Activated naive CD8-positive, alpha-beta T cell treated with anti-CD3 and anti-CD28 coated beads, Interleukin-2, amount 50 U/mL, for 24 hours (primary cell): ENCODE results near the gene MYL10.
"Not testable (repeated sequence)": the region's sequence is repeated elsewhere in the genome, so short reads cannot be mapped to it uniquely, and the experiment has no call there.

ENCODE experiments used
- ATAC-seq: fragments of 150-1000 bp; cut with Tn5 transposase; one replicate; pipeline ENCODE4 v1.10.0; 2021
- DNase-seq: peaks from one replicate; pipeline ENCODE4 v3.0.0; 2021
- H3K27ac Mint-ChIP-seq: one replicate; pipeline ENCODE4 v1.8.0; 2021; ENCODE audit warnings: mild to moderate bottlenecking, mixed read lengths
- H3K27me3 Mint-ChIP-seq: one replicate; pipeline ENCODE4 v1.8.0; 2021; ENCODE audit warnings: mixed read lengths
- H3K36me3 Mint-ChIP-seq: one replicate; pipeline ENCODE4 v1.8.0; 2021; ENCODE audit warnings: low read depth, mixed read lengths
- H3K4me1 Mint-ChIP-seq: one replicate; pipeline ENCODE4 v1.8.0; 2021; ENCODE audit warnings: mixed read lengths
- H3K4me3 Mint-ChIP-seq: one replicate; pipeline ENCODE4 v1.8.0; 2021; ENCODE audit warnings: mild to moderate bottlenecking, moderate library complexity, mixed read lengths
- H3K9me3 Mint-ChIP-seq: one replicate; pipeline ENCODE4 v1.8.0; 2021; ENCODE audit warnings: mixed read lengths

The MYL10 gene

GRCh38 chr7:101618207-101618839, 10.8 kb downstream of the MYL10 start:
- H3K4me3 Mint-ChIP-seq, result no peak overlapping the region
- H3K4me1 Mint-ChIP-seq, result no peaks in the 10 kb centered on the region
- H3K27me3 Mint-ChIP-seq, result peaks cover 2% of the 10 kb centered on the region
- no peak overlapping the region for H3K27ac Mint-ChIP-seq
- H3K36me3 Mint-ChIP-seq, result no peaks in the 10 kb centered on the region
- no peak for ATAC-seq
- no peak for DNase-seq
- H3K9me3 Mint-ChIP-seq, result no peaks in the 10 kb centered on the region

- DNase-seq (no peak), ATAC-seq (no peak)
- Mint-ChIP-seq H3K4me1 (no peaks in the 10 kb centered on the region), H3K27me3 (peaks cover 2% of the 10 kb centered on the region), H3K36me3 (no peaks in the 10 kb centered on the region), H3K27ac (no peak overlapping the region), H3K9me3 (no peaks in the 10 kb centered on the region), H3K4me3 (no peak overlapping the region)
Measured at GRCh38 chr7:101617451-101618206, 11.5 kb downstream of the MYL10 start.

GRCh38 chr7:101615446-101615845, 13.7 kb downstream of the MYL10 start:
- ATAC-seq (no peak), DNase-seq (no peak)
- H3K36me3 Mint-ChIP-seq, result no peaks in the 10 kb centered on the region
- H3K4me3 Mint-ChIP-seq, result no peak overlapping the region
- H3K9me3 Mint-ChIP-seq, result no peaks in the 10 kb centered on the region
- H3K4me1 Mint-ChIP-seq, result no peaks in the 10 kb centered on the region
- H3K27me3 Mint-ChIP-seq, result peaks cover 4% of the 10 kb centered on the region
- no peak overlapping the region for H3K27ac Mint-ChIP-seq

DNA sequence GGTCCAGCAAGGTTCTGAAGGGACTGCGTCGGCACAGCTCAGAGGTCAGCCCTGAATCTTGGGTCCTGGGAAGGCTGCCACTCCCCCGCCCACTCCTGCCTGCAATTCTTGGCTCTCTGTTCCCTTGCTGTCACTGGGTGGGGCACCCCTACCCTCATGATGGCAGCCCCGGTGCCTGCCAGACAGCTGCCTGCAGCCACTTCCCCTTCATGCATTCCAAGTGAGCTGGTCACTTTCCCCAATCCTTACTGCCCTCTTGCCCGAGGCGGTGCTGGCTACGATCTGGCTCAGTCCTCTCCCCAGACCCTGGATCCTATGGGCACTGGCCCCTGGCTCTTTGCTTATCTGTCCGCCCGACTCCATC, 14.2 kb downstream of the MYL10 start:
- Mint-ChIP-seq H3K9me3 (no peaks in the 10 kb centered on the region), H3K27ac (no peak overlapping the region), H3K4me1 (no peaks in the 10 kb centered on the region), H3K27me3 (peaks cover 4% of the 10 kb centered on the region), H3K36me3 (no peaks in the 10 kb centered on the region), H3K4me3 (no peak overlapping the region)
- no peak for ATAC-seq
- no peak for DNase-seq

DNA sequence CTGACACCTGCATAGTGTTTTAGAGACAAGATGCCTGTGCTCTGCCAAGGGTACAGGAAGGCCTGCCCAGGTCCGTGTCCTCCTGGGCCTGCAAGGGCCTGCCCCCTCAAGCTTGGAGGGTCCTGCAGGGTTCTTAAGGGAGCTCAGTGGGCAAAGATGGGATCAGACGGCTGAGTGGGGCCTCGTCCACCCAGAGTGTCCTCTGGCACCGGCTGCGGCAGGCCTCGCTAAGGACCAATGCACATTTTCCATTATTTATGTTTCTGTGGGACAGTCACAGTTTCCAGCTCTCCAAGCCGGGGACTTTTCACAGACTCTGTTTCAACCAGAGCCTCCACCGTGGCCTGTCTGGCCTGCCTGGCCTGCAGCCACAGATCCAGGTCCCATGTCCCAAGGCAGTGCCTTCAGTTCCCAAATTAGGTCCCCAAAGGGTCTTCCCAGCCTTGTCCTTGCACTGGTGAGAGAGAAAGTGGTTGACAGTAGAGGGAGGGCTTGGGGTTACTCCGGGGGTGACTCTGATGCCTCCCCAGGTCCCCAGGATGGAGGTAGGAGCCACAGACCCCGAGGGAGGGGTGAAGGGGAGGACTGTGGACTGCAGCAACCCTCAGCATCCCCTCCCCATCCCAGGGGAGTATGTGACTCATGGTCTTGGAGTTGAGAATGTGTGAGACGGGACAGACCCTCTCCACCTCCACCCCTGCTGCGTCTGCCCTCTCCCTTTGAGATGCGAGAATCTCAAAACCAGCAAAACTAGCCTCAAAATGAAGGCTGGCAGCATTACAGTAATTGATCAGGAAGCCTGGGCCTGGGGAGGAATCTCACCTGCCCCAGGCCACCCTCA, 14.8 kb downstream of the MYL10 start:
- no peak overlapping the region for H3K27ac Mint-ChIP-seq
- no peak for ATAC-seq
- no peak overlapping the region for H3K4me3 Mint-ChIP-seq
- DNase-seq, result no peak
- no peaks in the 10 kb centered on the region for H3K9me3 Mint-ChIP-seq
- no peaks in the 10 kb centered on the region for H3K36me3 Mint-ChIP-seq
- no peaks in the 10 kb centered on the region for H3K4me1 Mint-ChIP-seq
- H3K27me3 Mint-ChIP-seq, result peaks cover 4% of the 10 kb centered on the region

- no peak overlapping the region for H3K27ac Mint-ChIP-seq
- no peaks in the 10 kb centered on the region for H3K36me3 Mint-ChIP-seq
- DNase-seq (no peak), ATAC-seq (no peak)
- H3K4me1 Mint-ChIP-seq, result no peaks in the 10 kb centered on the region
- H3K9me3 Mint-ChIP-seq, result no peaks in the 10 kb centered on the region
- no peak overlapping the region for H3K4me3 Mint-ChIP-seq
- peaks cover 4% of the 10 kb centered on the region for H3K27me3 Mint-ChIP-seq
Measured at GRCh38 chr7:101612885-101613515, 16.1 kb downstream of the MYL10 start.

DNA sequence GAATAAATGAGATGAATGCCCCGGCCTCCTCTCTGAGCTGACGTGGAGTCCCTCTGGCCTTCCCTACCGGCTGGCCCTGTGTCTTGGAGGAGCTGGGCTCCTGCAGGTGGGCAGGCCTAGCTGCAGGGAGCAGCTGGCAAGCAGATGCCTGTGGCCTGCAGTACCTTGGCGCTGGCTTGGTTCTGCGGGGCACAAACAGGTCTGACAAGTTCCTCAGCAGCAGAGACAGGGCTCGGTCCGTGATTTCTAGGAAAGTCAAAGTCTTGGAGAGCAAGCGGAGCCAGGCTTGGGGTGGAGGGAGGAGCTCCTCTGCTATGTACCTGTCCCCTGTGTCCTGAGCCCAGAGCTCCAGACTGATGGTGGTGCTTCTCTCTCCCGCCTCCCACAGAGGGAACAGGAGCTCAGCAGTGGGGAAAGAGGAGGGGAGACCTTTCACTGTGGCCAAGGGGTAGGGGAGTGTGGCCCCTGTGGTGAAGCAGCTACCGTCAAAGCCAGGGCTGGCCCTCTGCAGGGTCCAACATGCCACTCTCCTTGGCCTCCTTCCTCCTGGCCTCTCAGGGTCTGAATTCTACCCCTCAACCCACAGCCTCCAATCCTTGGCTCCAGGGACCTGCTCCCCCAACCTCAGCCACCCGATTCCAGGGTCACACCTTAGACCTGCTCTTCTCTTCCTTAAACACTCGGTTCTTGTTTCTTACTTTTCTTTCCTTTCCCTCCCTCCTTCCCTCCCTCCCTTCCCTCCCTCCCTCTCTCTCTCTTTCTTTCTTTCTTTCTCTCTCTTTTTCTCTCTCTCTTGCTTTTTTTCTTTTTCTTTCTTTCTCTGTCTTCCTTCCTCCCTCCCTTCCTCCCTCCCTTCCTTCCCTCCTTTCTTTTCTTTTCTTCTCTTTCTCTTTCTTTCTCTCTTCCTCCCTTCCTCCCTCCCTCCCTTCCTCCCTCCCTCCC, 20.1 kb downstream of the MYL10 start:
- ATAC-seq (peak; percentile 24), DNase-seq (no peak)
- no peaks in the 10 kb centered on the region for H3K36me3 Mint-ChIP-seq
- H3K27ac Mint-ChIP-seq, result no peak overlapping the region
- H3K4me3 Mint-ChIP-seq, result no peak overlapping the region
- no peaks in the 10 kb centered on the region for H3K4me1 Mint-ChIP-seq
- peaks cover 4% of the 10 kb centered on the region for H3K27me3 Mint-ChIP-seq
- no peaks in the 10 kb centered on the region for H3K9me3 Mint-ChIP-seq

DNA sequence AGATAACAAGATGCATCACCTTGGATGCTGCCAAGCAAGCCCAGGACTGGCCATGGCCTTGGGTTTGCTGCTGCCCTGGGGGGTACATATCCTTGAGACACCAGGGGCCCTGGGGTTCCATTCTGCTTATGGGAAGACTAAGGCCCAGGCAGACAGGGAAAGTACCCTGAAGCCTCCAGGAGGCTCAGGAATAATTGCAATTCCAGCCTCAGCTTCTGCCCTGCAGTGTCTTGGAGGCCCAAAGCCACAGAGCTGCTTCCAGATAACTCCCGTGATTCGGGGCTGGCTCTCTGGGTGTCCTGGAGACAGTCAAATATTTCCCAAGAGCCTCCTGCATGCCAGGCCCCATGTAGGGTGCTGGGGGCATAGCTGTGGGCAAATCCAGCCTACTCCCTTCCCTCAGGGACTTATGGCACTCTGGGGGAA, 22.6 kb downstream of the MYL10 start:
- H3K4me3 Mint-ChIP-seq, result no peak overlapping the region
- no peaks in the 10 kb centered on the region for H3K9me3 Mint-ChIP-seq
- DNase-seq (no peak), ATAC-seq (no peak)
- no peaks in the 10 kb centered on the region for H3K4me1 Mint-ChIP-seq
- H3K27me3 Mint-ChIP-seq, result peaks cover under 1% of the 10 kb centered on the region
- H3K36me3 Mint-ChIP-seq, result no peaks in the 10 kb centered on the region
- H3K27ac Mint-ChIP-seq, result no peak overlapping the region

GRCh38 chr7:101605611-101606497, 23.2 kb downstream of the MYL10 start:
- ATAC-seq (no peak), DNase-seq (no peak)
- H3K9me3 Mint-ChIP-seq, result no peaks in the 10 kb centered on the region
- H3K27ac Mint-ChIP-seq, result no peak overlapping the region
- H3K4me3 Mint-ChIP-seq, result no peak overlapping the region
- no peaks in the 10 kb centered on the region for H3K4me1 Mint-ChIP-seq
- H3K36me3 Mint-ChIP-seq, result no peaks in the 10 kb centered on the region
- H3K27me3 Mint-ChIP-seq, result no peaks in the 10 kb centered on the region

DNA sequence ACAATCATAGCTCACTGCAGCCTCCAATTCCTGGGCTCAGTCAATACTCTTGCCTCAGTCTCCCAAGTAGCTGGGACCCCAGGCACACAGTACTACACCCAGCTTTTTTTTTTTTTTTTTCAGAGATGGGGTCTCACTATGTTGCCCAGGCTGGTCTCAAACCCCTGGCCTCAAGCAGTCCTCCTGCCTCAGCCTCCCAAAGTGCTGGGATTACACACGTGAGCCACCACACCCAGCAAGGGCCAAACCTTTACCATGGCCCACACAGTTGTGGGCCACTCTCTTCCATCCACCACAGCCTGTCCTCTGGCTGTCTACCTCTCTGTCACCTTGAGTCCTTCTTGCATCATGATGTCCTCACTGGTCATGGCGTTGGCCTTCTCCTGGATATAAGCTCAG, 24.2 kb downstream of the MYL10 start:
- not testable (repeated sequence) for DNase-seq, H3K4me1 Mint-ChIP-seq, ATAC-seq, H3K27ac Mint-ChIP-seq, H3K9me3 Mint-ChIP-seq, H3K4me3 Mint-ChIP-seq, H3K36me3 Mint-ChIP-seq, H3K27me3 Mint-ChIP-seq

DNA sequence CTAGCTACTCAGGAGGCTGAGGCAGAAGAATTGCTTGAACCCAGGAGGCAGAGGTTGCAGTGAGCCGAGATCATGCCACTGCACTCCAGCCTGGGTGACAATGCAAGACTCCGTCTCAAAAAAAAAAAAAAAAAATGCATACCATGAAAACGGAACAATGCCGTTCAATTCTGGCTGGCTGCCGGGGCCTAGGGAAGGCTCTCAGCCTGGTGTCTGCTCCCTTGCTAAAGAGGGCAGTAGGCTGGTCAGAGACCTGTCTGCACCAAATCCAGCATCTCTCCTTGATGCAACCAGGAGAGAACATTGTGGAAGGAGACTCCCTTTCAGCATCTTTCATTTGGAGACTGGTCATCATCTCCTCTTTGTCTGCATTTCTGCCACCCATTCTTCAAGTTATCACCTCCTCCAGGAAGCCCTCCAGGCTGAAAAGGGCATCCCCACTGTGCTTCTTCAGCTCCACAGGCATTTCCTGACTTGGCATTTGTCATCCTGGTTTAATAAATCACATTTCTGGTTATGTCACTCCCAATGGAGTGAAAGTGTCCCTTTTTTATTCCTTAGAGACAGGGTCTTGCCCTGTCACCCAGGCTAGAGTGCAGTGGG, 24.7 kb downstream of the MYL10 start:
- H3K27ac Mint-ChIP-seq, result no peak overlapping the region
- no peaks in the 10 kb centered on the region for H3K36me3 Mint-ChIP-seq
- H3K4me1 Mint-ChIP-seq, result no peaks in the 10 kb centered on the region
- DNase-seq, result no peak
- ATAC-seq, result no peak
- H3K9me3 Mint-ChIP-seq, result no peaks in the 10 kb centered on the region
- no peak overlapping the region for H3K4me3 Mint-ChIP-seq
- no peaks in the 10 kb centered on the region for H3K27me3 Mint-ChIP-seq

- no peak overlapping the region for H3K27ac Mint-ChIP-seq
Measured at GRCh38 chr7:101602484-101603241, 26.4 kb downstream of the MYL10 start.

More at GRCh38 chr7:101602484-101603241, 26.4 kb downstream of the MYL10 start:
- Mint-ChIP-seq H3K27me3 (no peaks in the 10 kb centered on the region), H3K4me1 (no peaks in the 10 kb centered on the region), H3K4me3 (no peak overlapping the region), H3K36me3 (no peaks in the 10 kb centered on the region), H3K9me3 (no peaks in the 10 kb centered on the region)
- ATAC-seq, result peak; percentile 75
- peak; percentile 81 for DNase-seq
